Fibroblast of skin of right quadriceps (primary cell): Measurements from ENCODE around the gene ABCA4.
"Not testable (repeated sequence)": the region's sequence is repeated elsewhere in the genome, so short reads cannot be mapped to it uniquely, and the experiment has no call there.

Experiments used
- DNase-seq: peaks from one replicate; pipeline ENCODE4 v3.0.0-alpha.2; 2013

ABCA4 gene

GRCh38 chr1:94000510-94001282 is 120.3 kb downstream of the ABCA4 start:
- no peak for DNase-seq

DNA sequence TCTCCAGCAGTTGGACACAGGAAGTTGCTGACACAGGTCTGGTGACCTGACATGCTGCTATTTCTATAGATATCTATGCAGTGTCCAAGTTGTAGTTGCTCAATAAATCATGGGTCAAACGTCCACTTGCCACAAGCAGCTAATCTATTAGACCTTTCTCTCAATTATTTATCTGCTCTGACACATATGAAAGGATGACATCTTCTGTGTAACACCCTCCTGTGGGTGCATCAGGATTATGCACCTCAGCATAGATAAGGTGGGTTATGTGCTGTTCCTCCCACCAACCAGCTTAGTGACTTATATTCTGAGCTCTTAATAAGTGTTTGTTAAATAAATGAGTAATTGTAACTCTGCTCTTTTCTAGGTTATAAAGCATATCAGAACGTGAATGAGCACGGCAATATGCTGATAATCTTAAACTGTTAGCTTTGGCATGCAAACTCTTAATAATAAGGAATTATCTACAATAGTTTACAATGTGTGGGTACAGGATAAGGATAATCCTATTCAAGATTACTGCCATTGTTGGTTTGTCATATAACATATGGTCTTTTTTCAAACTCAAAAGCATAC is 121.0 kb downstream of the ABCA4 start:
- DNase-seq: no peak

DNA sequence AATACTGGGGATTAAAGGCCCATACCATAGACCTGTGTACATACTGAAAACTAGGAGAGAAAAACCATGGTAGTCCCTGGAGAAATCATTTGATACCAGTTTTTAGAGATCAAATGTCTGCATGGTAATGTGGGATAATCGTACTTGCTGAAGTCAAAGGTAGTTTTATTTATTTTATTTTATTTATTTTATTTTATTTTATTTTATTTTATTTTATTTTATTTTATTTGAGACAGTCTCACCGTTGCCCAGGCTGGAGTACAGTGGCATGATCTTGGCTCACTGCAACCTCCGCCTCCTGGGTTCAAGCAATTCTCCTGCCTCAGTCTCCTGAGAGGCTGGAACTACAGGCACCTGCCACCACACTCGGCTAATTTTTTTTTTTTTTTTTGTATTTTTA is 122.4 kb downstream of the ABCA4 start:
- not testable (repeated sequence) for DNase-seq

DNA sequence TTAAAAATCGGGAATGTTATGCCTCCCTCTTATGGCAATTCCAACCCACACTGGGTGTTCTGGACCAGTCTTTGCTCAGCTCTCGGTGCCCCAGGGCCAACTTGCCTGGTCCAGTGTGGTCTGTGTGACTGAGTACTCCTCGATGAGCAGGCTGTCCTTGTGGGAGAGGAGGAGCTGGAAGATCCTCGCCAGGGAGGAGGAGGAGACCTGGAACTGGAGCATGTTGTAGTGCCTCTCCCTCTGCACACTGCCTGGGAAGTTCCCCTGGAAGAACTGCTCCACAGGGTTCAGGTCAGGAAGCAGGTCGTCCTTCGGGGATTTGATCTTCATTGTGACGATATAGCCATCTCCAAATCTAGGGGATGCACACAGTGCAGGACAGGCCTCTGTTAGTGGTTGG is 123.2 kb downstream of the ABCA4 start:
- no peak for DNase-seq

- no peak for DNase-seq
Observed at GRCh38 chr1:93995837-93996536, 125.0 kb downstream of the ABCA4 start.

DNA sequence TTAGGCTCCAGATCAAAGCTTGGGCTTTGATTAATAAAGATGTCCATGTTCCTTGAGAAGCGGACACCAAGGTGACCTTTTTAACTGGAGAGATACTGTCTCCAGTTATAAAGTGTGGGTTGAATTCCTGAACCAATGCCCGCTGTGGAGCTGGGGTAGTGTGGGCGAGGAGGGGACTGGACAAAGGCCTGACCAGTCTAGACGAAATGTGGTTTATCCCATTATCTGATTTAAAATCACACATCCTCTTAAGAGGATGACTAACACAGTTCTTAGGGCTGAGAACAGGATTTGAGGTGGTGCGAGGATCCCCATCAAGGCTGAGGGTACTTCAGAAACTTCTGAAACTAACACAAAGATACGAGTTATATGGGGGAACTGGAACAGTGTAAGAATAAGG is 127.2 kb downstream of the ABCA4 start:
- no peak for DNase-seq

DNA sequence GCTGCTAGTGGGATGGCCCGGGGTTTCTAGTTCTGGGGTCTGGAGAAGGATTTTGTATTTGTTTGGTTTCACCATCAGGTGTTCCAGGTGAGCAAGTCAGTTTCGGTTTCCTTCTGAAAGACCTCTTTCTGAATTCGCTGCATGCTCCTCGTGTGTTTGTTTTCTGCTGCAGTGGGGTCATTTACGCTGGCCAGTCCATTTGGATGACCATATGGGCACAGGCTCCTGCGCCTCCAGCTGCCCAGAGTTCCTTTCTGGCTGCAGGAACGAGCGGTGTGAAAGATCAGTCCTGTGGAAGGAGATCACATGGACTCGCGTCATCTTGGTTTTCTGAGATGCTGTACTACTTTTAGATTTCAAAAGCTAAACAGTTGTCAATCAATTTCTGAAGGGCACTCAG is 128.0 kb downstream of the ABCA4 start:
- no peak for DNase-seq

DNA sequence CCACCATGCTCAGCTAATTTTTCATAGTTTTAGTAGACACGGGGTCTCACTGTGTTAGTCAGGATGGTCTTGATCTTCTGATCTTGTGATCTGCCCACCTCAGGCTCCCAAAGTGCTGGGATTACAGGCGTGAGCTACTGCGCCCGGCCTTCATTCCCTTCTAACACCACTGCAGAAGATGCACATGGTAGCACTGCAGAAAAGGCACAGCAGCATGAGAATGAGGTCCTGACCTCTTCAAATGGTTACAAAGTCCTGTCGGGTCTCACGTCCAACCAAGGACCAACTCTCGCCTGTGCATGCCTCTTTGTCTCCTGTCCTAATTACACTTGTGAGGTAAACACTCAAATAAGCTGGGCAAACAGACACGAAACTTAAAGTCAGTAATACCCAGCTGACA is 128.8 kb downstream of the ABCA4 start:
- DNase-seq: no peak

DNA sequence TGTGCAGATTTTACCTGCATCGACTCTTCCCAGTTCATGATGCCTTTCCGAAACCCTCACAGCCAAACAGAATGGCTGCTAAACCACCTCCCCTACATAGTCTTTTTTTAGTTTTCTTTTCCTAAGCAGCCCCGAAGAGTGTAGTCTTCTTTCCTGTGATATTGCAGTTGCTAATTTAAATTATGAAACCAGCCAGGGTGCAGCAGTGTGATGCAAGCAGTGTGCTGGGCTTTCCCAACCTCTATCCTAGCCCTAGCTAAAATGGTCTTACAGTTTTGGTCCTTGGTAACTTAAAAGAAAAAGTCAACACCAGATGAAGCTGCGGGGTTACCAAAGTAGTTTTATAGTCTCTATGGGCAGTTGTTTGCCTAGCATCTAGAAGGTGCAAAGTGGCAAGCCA is 129.7 kb downstream of the ABCA4 start:
- no peak for DNase-seq

- not testable (repeated sequence) for DNase-seq
Observed at GRCh38 chr1:93990477-93990876, 130.5 kb downstream of the ABCA4 start.

DNA sequence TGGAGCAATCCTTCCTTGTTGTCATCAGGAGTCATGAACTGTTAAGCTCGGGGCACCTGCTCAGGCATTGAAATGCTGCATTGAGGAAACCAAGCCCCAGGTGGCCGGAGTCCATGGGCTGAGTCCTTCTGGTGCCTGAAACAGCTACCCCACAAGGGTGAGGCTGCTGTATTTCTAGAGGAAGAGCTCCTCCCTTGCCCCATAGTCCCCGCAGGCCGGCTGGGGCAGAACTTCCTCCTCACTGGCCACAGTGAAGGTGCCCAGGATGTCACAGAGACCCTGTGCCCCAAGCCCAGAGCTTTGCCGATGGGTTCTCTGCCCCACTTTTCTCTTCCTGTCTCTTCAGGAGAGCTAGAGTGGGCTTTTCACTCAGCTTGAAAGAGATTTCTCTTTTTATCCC is 130.9 kb downstream of the ABCA4 start:
- DNase-seq: no peak

DNA sequence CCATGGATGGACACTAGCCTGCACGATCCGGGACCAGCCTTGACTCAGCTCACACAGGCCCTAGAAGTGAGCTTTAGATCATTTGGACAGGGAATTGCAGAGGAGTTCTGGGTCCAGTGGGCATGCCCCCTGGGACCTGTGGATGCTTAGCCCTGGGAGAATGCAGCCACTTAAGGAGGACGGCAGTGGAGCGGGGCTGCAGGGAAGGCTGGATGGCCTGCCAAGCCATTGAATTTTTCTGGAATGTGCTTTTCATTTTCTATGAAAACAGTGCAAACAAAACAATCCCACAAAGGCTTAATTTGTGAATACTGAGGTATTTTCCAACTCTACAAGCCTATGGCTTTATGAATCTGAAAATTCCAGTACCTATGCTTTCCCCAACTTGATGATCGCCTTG is 131.3 kb downstream of the ABCA4 start:
- DNase-seq: no peak

DNA sequence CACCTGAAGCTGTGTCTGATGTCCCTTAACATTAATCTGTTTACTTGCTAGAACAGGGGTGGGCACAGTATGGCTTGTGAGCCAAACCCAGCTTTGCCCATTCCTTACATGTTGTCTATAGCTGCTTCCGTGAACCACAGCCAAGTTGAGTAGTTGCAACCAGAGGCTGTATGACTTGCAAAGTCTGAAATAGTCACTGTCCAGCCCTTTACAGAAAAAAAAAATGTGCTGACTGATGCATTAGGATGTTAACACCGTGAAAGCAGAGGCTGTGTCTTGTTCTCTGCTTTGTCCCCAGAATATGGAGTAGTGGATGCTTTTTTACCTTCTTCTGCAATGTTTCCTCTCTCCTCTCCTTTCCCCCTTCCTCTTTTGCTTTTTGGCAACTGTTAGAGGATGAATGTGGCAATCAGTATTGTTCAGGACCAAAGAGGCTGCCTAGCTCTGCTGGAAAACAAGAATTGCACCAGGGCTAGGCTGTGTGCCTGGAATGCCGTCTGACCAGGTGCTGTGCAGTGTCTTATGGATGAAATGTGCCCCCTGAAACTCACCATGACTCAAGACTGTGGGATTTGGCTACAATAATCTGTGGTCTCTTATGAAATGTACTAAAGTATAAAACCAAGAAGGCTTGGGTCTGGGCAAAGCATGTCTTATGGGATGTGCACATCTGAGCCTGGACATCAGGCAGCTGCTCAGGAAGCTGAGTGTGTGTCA is 132.2 kb downstream of the ABCA4 start:
- DNase-seq: peak; percentile 78

GRCh38 chr1:93981274-93981667 is 139.7 kb downstream of the ABCA4 start:
- DNase-seq: no peak

GRCh38 chr1:93980320-93981273 is 140.4 kb downstream of the ABCA4 start:
- DNase-seq: peak; percentile 45

- peak; percentile 86 for DNase-seq
Observed at GRCh38 chr1:93979718-93980319, 141.1 kb downstream of the ABCA4 start.

- DNase-seq: no peak
Observed at GRCh38 chr1:93979040-93979717, 141.8 kb downstream of the ABCA4 start.

DNA sequence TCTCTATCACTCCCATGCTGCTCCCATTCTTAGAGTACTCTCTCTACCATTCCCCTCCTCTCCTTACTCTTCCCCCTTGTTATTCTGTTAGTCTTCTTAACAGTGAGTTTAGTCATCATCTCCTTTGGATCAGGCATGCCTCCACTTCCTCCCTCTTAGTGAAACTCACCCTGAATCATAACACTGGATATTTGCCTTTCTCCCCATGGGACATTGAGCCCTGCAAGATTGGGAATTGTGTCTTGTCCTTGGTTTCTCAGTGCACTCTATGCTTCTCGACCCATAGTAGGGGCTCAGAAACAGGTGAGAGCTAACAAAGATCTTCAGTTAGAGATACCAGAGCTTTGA is 143.4 kb downstream of the ABCA4 start:
- peak; percentile 69 for DNase-seq

- no peak for DNase-seq
Observed at GRCh38 chr1:93976711-93977597, 144.0 kb downstream of the ABCA4 start.

DNA sequence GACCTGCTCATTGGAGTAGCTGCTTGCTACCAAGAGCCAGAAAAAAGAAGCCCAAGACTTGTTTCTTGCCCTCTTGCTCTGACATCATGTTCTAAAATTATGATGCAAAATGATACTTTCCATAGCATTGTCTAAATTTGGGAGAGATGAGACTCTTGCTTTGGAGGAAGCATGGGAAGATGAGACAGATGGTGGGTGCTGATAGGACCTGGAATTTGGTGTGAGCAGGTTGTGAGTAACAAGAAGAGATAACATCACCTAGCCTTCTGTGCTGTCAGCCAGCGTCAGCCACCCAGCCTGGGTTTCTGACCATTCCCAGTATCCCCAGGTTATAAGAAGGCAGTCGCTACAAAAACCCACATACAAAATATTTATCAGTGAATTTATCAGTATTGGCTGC is 144.7 kb downstream of the ABCA4 start:
- no peak for DNase-seq
